Ishikawa (cell line): ENCODE results near the gene NRXN3.

Experiments
- CEBPB ChIP-seq: IDR thresholded peaks from 2 replicates; pipeline ENCODE4 v1.6.1; 2012
- CREB1 ChIP-seq: IDR thresholded peaks from 2 replicates; pipeline ENCODE4 v1.6.1; 2012; ENCODE audit warnings: low read depth
- EGR1 ChIP-seq: IDR thresholded peaks from 2 replicates; pipeline ENCODE4 v1.6.1; 2012
- EP300 ChIP-seq: IDR thresholded peaks from 2 replicates; pipeline ENCODE4 v1.6.1; 2012; ENCODE audit warnings: borderline replicate concordance
- FOXM1 ChIP-seq: IDR thresholded peaks from 2 replicates; pipeline ENCODE4 v1.6.1; 2012; ENCODE audit warnings: low read depth, borderline replicate concordance
- NFIC ChIP-seq: IDR thresholded peaks from 2 replicates; pipeline ENCODE4 v1.6.1; 2012
- RAD21 ChIP-seq: IDR thresholded peaks from 2 replicates; pipeline ENCODE4 v1.6.1; 2012; ENCODE audit warnings: low read depth
- TAF1 ChIP-seq: IDR thresholded peaks from 2 replicates; pipeline ENCODE4 v1.6.1; 2012; ENCODE audit warnings: low read depth, mild to moderate bottlenecking
- TCF12 ChIP-seq: IDR thresholded peaks from 2 replicates; pipeline ENCODE4 v1.6.1; 2012; ENCODE audit warnings: low read depth
- TEAD4 ChIP-seq: IDR thresholded peaks from 2 replicates; pipeline ENCODE4 v1.6.1; 2012
- YY1 ChIP-seq: IDR thresholded peaks from 2 replicates; pipeline ENCODE4 v1.6.1; 2012; ENCODE audit warnings: low read depth
- ZBTB7A ChIP-seq: IDR thresholded peaks from 2 replicates; pipeline ENCODE4 v1.6.1; 2012; ENCODE audit warnings: low read depth
- TF ChIP-seq, protein P1 (sequence below): IDR thresholded peaks from 2 replicates; pipeline ENCODE4 v1.6.1; 2012
- TF ChIP-seq, protein P2 (sequence below): IDR thresholded peaks from 2 replicates; pipeline ENCODE4 v1.6.1; 2012
- TF ChIP-seq, protein P3 (sequence below): IDR thresholded peaks from 2 replicates; pipeline ENCODE4 v1.6.1; 2012; ENCODE audit warnings: low read depth, mild to moderate bottlenecking

Gene NRXN3

DNA sequence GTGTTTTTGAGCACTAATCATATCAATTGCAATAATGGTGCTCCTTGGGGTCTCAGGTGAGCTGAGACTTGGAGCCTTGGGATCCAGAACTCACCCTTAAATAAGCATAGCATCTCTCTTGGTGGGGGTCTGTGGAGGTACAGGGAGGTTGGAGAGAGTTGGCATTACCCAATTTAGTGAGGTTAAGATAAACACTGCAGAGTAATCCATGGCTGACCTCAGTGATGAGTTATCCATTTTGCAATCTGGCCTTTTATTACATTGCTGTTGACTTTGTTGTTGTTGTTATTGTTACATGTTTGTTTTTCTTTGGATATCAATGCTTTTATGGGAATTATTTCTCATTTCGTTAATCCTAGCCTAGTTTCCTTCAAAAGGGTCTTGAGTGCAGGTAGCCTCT, 373.3 kb downstream of the NRXN3 start:
- TF ChIP-seq YY1 (no peak), TCF12 (no peak), CREB1 (no peak)
- TF ChIP-seq, protein P1, sequence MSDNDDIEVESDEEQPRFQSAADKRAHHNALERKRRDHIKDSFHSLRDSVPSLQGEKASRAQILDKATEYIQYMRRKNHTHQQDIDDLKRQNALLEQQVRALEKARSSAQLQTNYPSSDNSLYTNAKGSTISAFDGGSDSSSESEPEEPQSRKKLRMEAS = no peak

DNA sequence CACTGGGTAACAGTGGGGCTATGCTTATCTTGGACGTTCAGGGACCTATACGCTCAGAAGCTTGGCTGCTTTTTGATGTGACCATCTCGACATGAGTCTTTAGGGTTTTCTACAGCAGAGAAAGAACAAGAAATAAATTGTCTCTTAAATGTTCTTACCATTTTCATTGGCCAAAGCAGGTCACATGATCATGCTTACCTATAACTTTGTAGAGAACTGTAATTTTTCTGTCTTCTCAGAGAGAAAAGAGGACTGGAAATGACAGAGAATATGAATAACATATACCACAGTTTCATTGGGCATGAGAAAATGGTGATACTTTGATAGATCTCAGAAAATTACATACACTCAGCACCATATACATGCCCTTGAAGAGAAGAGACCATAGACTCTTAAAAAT, 390.9 kb downstream of the NRXN3 start:
- TF ChIP-seq, protein P2, sequence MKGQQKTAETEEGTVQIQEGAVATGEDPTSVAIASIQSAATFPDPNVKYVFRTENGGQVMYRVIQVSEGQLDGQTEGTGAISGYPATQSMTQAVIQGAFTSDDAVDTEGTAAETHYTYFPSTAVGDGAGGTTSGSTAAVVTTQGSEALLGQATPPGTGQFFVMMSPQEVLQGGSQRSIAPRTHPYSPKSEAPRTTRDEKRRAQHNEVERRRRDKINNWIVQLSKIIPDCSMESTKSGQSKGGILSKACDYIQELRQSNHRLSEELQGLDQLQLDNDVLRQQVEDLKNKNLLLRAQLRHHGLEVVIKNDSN = no peak
- TF ChIP-seq, protein P3, sequence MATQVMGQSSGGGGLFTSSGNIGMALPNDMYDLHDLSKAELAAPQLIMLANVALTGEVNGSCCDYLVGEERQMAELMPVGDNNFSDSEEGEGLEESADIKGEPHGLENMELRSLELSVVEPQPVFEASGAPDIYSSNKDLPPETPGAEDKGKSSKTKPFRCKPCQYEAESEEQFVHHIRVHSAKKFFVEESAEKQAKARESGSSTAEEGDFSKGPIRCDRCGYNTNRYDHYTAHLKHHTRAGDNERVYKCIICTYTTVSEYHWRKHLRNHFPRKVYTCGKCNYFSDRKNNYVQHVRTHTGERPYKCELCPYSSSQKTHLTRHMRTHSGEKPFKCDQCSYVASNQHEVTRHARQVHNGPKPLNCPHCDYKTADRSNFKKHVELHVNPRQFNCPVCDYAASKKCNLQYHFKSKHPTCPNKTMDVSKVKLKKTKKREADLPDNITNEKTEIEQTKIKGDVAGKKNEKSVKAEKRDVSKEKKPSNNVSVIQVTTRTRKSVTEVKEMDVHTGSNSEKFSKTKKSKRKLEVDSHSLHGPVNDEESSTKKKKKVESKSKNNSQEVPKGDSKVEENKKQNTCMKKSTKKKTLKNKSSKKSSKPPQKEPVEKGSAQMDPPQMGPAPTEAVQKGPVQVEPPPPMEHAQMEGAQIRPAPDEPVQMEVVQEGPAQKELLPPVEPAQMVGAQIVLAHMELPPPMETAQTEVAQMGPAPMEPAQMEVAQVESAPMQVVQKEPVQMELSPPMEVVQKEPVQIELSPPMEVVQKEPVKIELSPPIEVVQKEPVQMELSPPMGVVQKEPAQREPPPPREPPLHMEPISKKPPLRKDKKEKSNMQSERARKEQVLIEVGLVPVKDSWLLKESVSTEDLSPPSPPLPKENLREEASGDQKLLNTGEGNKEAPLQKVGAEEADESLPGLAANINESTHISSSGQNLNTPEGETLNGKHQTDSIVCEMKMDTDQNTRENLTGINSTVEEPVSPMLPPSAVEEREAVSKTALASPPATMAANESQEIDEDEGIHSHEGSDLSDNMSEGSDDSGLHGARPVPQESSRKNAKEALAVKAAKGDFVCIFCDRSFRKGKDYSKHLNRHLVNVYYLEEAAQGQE = no peak
- TF ChIP-seq TCF12 (no peak), TEAD4 (no peak), ZBTB7A (no peak), FOXM1 (no peak), TAF1 (no peak), RAD21 (no peak), NFIC (no peak), YY1 (no peak), EGR1 (no peak), EP300 (no peak), CREB1 (no peak), CEBPB (no peak)
- TF ChIP-seq, protein P1 = no peak

DNA sequence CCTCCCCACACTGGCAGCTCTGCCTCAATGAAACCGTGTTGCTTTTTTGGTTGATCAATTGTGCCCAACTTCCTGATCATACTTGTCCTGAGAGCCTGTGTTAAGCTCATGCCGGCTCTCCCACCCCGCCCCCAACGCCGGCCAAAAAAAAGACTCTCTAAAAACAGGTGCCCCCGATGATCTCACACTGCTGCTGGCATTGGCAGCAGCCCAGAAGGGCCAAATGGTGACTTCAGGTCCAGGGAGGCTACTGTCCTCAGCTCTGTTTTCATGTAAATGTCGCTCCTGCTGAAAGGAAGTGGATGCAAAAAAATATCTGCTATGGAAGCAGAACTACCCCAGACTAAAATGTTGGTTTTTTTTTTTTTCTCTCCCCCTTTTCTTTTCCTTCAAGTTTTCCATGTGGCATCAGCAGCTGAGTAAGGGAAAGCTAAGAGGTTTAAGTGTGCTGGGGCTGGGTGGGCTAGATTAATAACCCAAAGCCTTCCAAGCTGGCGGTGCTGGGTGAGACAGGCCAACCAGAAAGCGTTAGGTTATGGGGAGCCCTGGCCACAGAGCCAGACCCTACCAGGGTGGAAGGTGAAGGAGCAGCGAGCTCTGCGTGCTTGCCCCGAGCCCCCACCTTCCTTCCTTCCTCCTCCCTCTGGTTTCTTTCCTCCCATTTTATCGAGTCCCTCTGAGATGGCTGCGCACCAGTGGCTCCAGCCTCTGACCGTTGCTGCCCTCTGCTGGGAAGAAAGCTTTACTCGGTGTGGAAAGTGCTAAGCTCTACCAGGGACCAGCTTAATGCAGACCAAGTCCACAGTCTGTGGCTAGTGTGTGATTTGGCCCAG, 396.1 kb downstream of the NRXN3 start:
- TF ChIP-seq RAD21 = peak; percentile 71
- TF ChIP-seq EGR1 = no peak
- peak; percentile 51; the same call in 1 of the 2 replicates for TF ChIP-seq YY1
- TF ChIP-seq, protein P1 = no peak
- no peak for TF ChIP-seq CREB1

DNA sequence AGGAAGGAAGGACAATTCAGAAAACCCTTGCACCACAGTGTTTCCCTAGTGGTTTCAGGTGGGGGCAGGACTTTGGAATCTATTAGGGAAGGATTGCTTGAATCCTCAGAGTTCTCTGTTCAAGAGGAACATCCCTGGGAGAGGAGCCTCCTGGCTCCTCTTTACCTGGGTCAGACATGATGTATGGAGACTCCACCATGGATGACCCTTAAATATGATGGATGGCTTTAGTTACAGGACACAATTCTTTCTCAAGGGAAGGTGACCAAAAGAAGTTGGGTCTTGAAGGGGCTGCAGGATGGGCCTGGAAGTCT, 396.6 kb downstream of the NRXN3 start:
- TF ChIP-seq, protein P3 = no peak
- TF ChIP-seq YY1 (no peak), EP300 (no peak), FOXM1 (no peak), EGR1 (no peak), TCF12 (no peak), NFIC (no peak), TAF1 (no peak), CREB1 (no peak), RAD21 (no peak)
- TF ChIP-seq, protein P2 = no peak

DNA sequence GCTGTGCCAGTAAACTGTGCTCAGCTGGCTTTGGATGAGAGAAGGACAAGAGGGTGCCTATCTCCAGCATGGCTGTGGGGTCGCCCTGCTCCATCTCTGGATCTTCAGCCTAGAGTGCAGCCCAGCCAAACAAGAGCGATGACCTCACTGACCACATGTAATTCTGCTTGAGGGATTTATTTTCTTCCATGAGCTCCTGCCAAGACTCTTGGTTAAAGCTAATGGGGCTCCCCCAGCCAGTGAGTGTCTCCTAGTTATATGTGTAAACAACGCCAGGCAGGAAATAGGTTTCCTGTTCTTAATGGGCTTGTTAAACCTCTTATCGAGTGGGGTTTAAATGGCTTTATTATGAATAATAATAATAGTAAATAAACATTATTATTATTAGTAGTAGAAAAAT, 397.2 kb downstream of the NRXN3 start:
- TF ChIP-seq TEAD4 = no peak
- TF ChIP-seq, protein P1 = no peak
- no peak for TF ChIP-seq TAF1
- TF ChIP-seq FOXM1 = no peak
- TF ChIP-seq, protein P2 = no peak
- TF ChIP-seq, protein P3 = no peak
- TF ChIP-seq NFIC = no peak
- no peak for TF ChIP-seq RAD21
